Activated gamma-delta T cell (primary cell): ENCODE measurements around the gene PDZK1.
"Not testable (repeated sequence)": the region's sequence is repeated elsewhere in the genome, so short reads cannot be mapped to it uniquely, and the experiment has no call there.

ENCODE experiments used
- DNase-seq: peaks from one replicate; lab custom pipeline; 2025; lab: John Stamatoyannopoulos, UW
- total RNA-seq, 2 donors: gene quantifications; one replicate each; lab custom pipeline; 2026; lab: John Stamatoyannopoulos, UW

The PDZK1 gene
- total RNA-seq: 0.20 to 0.39 reads per million in 2 donors

DNA sequence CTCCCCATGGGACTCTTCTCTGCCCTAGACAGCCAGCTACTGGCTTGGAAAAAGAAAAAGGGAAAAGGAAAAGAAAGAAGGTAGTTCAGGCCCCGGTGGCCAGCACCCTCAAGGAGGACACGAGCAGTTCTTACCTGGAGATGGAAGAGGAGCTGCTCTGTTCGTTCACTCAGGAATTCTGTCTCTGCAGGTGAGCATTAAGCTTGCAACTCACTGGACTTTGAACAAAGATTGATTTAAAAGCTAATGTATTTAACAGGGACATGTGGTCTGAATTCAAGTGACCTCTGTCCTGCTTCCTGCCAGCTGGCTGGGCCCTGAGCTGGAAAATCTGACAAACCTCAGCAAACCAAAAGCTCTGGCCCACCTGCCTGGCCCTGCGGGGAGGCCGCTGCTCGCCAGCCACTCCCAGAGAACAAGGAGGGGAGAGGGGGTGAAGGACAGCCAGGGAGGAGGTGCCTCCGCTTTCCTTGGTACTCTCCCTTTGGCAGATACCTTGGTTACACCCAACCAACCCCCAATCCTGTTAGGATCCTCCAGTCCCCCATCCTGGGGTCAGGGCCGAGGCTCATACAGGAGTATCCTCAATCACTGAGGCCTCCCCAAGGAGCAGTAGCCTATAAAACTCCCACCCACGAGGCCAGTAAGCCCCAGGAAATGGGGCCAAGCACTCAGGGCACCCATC, at the start of gene PDZK1:
PDZK1 (minus strand) TSS at position 186 of the 685 bp plus-strand sequence. CDS start 19,347 bp downstream, outside the sequence.
- DNase-seq: no peak

DNA sequence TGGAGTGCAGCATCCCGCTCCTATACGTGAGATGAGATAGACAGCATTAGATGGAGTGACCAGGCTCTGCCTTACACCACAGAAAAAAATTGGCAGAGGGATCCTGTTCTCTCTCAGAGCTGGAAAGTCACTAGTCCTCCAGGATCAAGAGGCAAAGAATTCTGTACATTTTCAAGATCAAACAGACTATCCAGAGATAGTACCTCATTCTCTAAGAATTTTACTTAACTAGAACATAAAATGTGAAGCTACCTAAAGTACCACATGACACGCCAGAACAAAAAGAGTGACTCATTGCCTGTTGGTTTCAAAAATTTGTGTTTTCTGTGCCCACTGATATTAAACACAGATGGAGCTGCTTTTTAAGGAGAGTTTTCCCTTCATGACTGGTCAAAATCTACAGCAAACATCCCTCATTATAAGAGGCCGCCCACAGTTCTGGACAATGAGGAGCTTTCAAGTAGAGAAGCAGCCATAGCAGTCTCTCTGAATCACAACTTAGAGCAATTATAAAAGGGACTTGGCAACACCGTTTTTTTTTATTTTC, 44.4 kb upstream of the PDZK1 start:
- DNase-seq: no peak

DNA sequence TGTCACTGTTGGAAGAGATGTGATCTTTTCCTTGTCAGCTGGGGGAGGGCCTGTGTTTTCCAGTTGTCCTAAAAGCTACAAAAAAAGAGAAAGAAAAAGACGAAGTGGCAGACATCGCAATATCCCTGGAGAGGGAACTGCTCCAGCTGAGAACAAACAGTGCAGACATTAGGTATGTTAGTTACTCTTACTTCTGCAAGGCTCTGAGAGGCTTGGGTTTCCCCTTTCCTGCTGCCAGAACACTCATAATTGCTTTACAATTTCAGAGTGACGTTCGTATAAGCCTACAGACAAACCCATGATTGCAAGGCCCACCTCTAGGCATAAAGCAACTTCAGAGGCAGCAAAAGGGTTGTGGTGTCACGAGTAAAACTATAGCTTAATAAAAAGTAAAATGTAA, 43.3 kb upstream of the PDZK1 start:
- DNase-seq: no peak

DNA sequence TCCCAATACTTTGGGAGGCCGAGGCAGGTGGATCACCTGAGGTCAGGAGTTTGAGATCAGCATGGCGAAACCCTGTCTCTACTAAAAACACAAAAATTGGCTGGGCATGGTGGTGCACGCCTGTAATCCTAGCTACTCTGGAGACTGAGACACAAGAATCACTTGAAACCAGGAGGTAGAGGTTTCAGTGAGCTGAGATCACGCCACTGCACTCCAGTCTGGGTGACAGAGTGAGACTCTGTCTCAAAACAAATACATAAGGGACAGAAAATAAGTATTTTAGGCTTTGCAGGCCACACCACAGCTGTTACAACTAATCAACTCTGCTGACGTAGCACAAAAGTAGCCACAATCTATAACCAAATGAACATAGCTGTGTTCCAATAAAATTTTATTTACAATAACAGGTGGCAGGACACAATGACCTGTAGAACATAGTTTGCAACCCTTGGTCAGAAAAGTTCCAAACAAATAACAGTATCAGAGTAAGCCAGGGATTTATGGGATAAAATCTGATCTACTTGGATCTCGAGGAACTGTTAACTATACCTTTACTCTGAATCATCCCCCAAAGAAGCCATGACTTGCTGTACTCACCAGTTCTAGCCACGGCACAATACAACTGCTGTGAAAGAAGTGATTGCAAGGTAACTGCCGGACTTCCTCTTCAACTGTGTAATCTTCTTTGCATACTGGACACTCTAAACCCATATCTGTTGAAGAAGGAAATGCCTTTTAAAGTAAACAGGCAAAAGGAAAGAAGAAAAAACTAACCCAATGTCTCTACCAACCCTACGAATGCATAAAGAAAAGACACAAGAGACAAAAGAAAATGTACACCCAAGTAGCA, 40.5 kb upstream of the PDZK1 start:
- no peak for DNase-seq

DNA sequence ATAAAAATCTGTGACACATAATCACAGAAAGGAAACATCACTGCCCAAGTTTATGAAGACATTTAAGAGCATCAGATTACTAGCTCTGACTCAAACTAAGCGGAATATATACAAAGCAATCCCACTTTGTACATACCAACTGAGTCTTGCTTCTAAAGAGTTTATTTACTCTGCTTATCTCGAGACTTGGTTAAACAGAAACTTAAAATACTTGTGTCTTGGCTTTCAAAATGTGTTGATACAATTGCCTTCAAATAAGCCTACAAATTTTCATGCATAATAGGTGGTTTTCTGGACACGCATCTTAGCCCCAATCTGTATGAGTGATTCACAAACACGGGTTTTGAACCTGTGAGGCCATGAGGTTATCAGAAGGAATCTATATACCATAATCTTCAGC, 33.1 kb upstream of the PDZK1 start:
- DNase-seq: no peak

DNA sequence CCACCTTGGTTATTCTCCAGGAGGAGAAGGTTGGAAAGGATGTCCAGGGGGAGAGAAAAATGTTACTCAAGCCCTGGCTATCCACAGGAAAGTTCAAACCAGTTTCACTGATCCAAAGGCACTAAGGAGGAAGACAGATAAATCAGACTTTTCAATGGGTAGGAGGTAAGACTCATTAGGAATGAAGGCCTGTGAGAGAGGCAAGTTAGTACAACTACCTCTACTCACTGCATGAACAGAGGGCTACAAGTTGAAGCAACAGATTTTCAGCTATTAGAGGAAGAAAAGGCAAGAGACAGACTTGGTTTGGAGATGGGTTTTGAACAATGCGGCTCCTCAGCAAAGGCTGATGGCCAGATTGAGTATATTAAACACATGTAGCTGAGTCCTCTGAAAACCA, 29.0 kb upstream of the PDZK1 start:
- no peak for DNase-seq

DNA sequence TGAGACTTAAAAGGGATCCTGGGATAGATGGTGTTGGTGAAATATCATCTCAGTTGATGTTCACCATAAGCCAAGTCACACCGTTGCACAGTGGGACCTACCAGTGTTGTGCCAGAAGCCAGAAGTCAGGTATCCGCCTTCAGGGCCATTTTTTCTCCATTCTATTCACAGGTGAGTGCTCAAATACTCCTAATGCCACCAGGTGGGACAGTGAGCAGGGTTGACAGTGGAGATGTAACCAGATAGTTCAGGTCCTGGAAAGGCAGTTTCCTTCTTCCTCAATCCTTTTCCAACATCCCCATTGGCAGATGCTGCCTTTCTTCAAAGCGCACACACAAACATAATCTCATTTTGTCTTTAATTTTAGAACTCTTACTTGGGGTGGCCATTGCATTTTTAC, 23.7 kb upstream of the PDZK1 start:
- no peak for DNase-seq

DNA sequence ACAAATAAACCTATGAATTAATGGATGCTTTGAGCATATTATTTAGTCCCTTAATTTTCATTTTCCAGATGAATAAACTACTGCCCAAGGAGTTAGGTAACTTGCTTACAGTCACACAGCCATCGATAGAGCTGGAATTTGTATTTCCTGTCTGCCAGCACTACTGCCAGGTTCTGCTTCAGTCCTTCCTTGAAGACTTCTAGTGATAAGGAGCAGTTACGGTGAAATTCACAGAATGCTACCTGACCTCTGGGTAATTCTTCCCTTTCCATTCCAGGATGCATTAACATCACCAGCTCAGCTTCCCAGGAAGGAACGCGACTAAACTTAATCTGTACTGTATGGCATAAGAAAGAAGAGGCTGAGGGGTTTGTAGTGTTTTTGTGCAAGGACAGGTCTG, 23.3 kb upstream of the PDZK1 start:
- DNase-seq: no peak

DNA sequence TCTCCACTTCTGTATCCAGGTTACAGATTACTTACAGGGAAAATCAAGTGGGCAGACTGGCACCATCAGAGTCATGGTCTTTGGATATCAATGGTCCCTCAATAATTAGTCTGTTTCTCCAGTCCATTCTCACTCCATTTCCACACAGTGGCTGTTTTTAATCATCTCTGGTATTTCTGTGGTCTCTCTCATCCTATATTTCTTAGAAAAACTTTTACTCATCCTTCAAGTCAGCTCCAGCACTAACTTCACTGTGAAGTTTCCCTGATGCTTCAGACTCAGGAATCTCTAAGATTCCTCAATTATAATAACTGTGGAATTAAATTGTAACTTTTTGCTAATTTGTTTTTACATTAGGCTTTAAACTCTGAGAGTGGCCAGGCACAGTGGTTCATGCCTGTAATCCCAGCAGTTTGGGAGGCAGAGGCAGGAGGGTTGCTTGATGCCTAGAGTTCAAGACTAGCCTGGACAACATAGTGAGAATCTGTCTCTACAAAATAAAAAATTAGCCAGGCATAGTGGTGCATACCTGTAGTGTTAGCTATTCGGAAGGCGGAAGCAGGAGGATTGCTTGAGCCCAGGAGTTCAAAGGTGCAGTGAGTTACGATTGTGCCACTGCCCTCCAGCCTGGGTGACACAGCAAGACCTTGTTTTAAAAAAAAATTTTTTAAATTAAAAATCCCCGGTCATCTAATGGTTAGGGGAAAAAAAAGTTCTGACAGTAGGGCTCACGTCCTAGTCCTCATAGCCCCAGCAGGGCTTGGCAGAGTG, 22.7 kb upstream of the PDZK1 start:
- no peak for DNase-seq

DNA sequence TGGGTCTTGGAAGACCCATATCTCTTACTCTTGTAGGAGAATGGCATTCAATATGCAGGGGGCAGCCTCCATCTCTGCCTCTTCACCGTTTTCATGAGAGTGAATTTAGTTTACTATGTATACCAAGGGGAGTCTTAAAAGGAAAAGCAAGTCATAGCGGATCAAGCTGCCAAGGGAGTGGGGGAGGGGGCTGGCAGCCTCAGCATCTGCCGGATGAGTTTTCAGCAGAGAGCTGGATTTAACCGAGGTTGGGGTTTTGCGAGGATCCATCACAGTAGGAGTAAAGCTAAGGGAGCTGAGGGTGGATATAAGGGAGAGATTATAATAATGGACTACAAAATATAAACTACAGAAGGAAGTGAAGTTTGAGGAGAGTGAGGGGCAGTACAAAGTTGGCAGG, 22.0 kb upstream of the PDZK1 start:
- DNase-seq: no peak

DNA sequence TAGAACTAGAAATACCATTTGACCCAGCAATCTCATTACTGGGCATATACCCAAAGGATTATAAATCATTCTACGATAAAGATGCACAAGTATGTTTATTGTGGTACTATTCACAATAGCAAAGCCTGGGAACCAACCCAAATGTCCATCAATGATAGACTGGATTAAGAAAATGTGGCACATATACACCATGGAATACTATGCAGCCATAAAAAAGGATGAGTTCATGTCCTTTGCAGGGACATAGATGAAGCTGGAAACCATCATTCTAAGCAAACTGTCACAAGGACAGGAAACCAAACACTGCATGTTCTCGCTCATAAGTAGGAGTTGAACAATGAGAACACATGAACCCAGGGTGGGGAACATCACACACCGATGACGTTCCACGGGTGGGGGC, 19.0 kb upstream of the PDZK1 start:
- not testable (repeated sequence) for DNase-seq

DNA sequence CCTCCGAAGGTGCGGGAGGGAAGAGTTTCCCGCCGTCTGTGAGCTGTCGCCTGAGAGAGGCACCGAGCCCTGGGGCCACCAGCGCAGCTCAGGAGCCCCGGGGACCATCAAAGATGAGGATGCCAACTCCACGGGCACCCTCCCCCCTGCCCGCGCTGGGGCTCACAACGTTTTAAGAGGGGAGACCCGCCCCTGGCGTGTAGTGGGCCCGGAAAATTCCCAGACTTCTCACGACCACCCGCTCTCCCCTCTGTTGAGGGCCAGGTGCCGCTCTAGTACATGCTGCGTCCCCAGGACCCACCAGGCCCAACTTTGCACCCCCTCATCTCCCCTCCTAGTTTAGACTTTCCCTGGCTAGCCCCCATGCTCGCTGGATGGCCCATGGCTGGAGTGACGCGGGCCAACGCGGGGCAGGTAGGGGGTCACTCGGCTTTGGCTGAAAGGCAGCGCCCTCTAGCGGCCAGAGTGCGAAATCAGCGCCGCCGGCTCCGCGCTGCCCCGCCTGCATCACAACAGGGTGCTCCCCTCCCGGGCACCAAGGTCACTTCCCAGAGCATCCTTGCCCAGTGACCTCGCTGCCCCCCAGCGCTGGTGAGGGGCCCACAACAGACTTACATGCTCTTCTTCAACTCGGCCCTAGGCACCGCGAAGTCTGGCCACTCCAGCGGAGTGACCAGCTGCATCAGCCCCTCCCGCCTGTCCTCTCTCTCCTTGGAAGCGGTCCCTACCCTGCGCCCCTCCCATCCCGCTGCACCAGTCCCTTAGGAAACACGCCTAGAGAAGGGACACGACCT, 13.9 kb upstream of the PDZK1 start:
- peak; percentile 55 for DNase-seq

DNA sequence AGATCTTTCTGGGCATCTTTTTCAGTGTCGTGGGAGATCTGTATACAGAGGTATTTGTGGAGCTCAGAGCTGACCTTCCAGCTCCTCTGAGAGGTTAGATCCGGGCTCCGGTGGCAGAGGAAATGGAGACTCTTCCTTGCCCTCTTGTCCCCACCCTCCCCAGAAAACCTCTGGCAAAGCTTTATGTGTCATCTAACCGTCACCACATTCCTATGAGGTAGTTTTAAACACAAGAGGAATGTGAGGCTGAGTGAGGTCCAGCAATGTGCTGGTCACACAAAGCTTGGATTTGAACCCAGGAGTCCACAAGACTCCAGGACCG, 13.3 kb upstream of the PDZK1 start:
- DNase-seq: no peak

DNA sequence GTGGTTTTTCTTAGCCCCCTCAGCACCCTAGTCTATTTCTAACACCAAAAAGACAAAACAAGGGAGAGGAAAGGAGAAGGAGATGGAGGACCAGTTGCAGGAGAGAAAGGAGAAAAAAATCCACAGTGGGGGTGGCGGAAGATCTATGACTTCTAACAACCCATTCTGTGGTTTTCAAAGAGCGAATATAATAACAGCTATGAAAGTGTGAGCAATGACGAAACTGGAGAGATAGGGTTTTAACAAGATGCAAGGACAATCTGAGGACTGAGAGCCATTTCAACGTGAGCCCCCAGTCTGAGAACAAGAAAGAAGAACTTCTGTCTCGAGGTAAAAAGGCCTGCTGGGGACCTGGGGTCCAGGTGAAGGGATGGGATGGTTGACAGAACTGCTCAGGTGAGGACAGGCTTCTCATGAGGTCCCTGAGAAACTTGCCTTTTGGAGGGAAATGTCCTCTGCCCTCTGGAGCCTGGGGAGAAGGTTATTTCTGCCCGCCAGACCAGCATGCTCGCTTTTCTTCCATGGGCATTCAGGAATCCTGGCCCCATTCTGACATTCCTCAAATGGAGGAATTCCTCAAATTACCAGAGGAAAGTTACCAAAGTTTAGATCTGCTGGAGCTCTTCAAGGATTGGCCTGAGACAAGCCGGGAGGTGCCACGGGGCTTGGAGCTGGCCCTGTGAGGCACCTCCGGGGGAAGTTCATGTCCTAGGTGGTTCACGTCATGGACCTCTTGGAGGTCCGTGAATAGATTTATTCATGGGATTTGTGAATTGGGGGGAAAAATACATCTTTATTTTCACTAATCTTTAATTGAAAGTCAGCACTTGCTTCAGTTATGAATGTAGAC, 12.3 kb upstream of the PDZK1 start, which contains the start of gene CD160:
CD160 (plus strand) TSS at position 270 of the 850 bp plus-strand sequence. CDS start 8,829 bp downstream, outside the sequence.
- no peak for DNase-seq

DNA sequence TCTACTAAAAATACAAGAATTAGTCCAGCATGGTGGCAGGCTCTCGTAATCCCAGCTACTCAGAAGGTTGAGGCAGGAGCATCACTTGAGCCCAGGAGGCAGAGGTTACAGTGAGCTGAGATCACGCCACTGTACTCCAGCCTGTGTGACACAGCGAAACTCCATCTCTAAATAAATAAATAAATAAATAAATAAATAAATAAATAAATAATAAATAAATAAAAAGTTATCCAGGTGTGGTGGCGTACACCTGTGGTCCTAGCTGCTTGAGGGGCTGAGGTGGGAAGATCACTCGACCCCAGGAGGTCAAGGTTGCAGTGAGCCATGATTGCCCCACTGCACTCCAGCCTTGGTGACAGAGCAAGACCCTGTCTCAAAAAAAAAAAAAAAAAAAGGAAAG, 11.3 kb upstream of the PDZK1 start:
- not testable (repeated sequence) for DNase-seq

DNA sequence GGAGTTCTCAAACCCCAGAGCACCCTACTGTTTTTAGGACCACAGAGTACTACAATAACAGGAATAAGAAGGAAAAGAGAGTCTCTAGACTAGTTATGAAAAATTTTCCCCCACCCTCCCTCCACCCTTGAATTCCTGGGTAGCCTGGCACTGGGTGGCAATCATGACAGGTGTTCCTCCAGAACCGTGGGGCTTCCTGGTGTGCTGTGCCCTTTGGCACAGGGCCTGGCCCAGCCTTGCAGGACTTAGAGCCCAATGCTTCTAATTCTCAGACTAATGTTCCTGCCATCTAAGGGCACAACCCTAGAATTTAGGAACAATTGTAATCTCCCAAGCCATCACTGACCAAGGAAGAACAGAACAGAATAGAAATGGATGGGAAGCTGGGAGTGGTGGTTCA, 10.7 kb upstream of the PDZK1 start:
- DNase-seq: no peak

DNA sequence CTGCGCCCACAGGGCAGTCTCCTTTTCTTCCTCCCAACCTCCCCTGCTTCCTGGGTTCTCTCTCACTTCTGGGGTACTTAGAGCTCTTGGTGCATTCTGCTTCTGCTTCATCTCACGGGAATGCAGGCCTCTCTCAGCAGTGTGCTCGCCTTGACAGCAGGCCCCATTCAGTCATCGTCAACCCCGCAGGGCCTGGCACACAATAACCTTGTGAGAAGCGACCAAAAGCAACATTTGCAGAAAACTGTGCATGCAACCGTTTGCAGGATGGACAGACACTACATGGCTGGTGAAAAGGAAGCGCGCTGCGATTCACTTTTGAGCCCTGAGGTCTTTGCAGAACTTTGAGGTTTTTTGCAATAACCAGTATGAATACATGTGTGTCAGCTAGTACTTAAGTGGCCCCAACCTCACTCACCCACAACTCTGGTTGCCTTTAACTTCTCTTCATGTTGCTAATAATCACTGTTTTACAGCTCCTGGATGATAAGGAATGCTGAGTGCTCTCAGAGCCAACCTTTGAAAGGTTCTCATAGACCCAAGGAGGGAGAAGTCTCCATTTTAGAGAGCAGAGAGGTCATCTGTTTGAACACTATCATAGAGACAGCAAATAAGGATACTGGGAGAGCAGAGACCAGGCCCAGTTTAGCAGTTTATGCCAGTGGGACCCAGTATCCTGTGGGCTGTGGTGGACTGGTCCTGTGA, 9.6 kb upstream of the PDZK1 start:
- no peak for DNase-seq

DNA sequence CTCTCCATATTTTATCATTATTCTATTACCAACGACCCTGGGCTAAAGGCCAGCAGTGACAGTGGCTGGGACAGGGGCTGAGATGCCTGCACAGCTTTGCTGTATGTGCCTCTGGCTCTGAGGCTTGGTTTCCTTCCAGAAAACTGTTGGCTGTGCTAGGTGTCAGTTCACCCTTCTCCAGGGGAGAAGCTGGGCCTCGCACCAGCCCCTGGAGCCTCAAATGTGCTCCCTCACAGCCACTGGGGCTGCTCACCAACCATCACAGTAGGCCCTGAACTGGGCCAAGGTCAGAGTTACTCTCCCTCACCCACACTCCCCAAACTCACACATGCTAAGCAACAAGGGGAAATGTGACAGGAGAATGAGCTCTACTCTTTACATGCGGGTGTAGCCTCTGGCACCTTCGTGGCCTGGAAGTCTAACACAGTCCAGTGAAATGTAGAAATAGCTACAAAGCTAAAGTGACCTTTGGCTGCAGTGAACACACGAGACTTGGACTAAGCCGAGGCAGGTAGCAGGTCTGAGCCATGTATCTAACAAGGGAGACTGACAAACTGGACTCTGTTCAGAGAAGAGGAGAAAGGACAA, 7.5 kb upstream of the PDZK1 start:
- DNase-seq: no peak

DNA sequence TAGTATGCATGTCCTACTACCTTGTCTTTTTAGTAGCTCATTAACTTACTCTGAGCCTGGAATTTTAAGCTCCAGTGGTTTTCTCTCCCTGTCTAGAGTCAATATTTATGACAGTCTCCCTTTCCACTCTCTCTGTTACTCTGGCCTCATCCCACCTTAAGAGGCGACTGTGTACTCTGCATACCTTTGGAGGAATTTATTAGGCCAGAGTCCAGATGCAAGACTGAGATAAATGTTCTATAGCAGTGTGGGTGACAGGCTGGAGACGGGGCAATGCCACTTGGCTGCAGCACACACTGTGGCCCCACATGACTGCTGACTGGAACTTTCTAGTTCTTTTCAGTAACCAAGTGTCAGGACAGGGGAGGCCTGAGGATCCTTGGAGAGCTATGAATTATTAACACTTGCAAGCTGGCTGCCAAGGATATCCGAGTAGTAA, 4.1 kb upstream of the PDZK1 start:
- DNase-seq: no peak
